ACHN (cell line): ENCODE measurements around the gene SUSD2.

Experiments used
- DNase-seq: peaks from one replicate; pipeline ENCODE4 v3.0.0-alpha.2; 2015
- in situ Hi-C: cut with HindIII; loops from 2 replicates; pipeline ENCODE4 v1.10.0; 2017; ENCODE audit warnings: low sequenced_read_pairs, low pct_ligation_motif_present, low pct_unique_long_range_greater_than_20kb

The SUSD2 gene

DNA sequence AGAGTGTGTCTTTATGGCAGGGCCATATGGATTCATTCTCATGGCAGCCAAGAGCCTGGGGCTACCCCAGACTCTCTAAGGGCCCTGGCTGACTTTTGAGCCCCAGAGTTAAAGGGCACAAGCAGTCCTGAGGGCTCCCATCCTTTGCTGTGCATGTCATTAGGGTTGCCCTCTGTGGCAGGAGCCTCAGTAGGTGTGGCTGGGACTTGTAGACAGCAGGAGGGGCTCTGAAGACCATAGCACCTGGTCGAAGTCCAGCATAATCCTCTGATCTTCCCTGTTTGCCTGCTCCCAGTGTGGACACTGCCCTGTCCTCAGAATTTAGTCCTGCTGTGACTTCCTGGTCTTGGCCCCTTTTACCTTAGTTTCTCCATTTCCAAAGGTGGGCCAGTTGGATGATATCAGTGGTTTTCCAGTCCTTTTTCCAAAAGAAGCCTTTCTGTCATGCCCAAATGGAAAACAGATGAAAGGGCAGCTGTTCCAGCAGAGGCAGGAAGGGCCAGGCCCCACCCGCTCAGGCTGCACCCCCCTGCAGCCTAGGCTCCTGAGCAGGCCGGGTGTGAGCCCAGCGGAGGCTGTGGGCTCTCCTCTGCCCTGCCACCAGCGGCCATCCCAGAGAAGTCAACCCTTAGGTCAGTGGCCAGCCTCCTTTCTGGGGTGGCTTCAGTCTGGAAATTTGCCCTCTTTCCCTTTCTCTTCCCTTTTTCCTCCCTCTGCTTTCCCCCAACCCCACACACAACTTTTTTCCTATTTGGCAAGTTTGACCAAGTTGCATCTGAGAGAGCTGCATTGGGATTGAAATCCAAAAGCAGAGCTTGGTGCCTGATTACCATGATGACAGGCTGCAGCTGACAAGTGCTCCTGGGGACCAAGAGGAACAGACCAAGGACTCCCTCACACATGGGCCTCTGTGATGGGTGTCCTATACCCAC lies 32.8 kb upstream of the SUSD2 start:
- in situ Hi-C loops: no loop called here
- no peak for DNase-seq

DNA sequence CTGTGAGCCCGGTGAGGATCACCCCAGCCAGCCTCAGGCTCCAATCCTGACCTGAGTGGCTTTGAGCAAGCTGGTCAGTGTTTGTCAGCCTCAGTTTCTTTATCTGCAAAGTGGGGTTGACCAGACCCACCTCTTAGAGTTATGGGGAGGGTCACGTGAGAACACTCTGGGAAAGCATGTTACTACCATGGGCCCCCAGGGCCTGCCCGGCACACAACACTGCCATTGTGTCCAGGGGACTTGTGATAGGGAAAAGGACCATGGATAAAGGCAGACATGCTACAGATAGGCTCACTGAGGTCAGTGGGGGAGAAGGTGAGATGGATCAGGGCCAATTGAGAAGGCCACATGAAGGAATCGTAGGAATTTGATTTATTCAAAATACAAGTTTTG lies 32.1 kb upstream of the SUSD2 start:
- in situ Hi-C loops: no loop called here

DNA sequence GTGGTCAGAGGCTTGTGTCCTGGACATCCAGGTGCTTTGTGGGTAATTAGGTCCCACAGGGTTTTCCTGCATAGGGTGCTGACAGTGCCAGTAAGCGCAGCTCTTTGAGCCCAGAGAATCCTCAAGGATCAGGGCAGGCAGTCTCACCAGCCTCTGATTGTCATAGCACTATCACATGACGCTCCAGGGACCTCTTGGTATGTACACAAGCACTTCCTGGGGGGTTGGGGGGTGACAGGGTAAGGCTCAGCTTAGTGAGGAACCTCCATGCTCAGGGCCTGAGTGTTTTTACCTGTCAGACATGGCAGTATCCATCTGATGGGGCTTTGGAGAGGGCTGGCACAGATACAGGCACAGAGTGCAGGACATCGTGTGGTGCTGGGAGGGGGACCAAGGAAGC lies 27.9 kb upstream of the SUSD2 start:
- DNase-seq: no peak
- in situ Hi-C loops: no loop called here

More for the DNA sequence above, 32.1 kb upstream of the SUSD2 start:
- DNase-seq: no peak

DNA sequence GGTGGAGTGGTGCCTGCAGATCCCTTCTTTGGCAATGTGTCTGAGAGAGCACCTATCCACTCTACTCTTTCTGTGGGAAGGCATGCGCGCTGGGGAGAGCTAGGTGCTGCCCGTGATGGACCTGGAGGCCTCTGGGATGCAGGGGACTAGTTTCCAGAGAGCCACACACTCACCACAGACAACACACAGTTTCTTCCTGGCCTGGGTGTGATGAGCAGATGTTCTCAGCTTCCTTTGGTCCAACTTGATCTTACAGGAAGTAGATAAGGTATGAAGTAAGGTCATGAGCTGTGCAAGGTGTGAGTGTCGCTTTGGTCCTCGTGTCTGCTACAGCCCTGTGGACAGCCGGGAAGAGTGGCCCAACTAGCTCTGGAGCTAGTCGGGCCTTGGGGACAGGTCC lies 27.3 kb upstream of the SUSD2 start:
- in situ Hi-C loops: no loop called here

DNA sequence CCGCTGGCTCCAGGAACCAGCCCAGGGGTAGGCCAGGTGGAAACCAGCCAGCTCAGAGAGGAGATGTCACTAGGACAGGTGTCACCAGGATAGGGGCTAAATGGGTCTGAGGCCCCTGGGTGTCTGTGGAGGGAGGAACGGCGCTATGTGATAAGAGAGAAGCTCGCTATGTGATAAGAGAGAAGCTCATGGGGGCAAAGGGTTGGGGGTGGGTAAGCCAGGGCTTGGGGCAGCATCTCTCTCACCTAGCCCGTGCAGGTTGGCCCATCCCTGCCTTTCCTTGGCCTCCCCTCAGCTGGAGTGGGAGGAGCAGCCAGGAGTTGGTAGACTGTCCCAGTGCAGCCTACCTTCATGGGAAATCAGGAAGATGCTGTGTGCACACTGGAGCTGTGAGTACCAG lies 26.5 kb upstream of the SUSD2 start:
- no peak for DNase-seq
- in situ Hi-C loops: no loop called here

More for the DNA sequence above, 27.3 kb upstream of the SUSD2 start:
- no peak for DNase-seq

DNA sequence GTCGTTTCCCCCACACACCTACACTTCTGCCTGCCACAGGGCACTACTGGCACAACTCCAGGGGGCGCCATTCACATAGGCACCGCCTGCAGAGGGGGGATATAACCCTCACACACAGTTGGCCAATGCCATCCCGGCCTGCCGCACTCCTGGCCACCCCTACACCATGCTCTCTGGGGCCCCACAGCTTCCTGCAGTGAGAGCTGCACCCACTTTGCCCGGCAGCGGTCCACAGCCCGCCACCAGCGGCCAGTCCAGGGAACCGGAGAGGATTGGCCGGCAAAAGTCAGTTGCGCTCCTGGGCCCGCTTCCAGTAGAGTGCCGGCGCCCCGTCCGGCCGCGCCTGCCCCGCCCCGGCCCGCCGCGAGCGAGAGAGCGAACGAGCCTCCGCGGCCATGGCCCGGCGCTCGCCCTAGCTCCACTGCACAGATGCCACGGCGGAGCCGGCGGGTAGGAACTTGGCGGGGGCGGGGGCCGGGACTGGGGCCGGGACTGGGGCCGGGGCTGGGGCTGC lies 25.6 kb upstream of the SUSD2 start:
- peak; percentile 58 for DNase-seq
- in situ Hi-C loops: no loop called here

DNA sequence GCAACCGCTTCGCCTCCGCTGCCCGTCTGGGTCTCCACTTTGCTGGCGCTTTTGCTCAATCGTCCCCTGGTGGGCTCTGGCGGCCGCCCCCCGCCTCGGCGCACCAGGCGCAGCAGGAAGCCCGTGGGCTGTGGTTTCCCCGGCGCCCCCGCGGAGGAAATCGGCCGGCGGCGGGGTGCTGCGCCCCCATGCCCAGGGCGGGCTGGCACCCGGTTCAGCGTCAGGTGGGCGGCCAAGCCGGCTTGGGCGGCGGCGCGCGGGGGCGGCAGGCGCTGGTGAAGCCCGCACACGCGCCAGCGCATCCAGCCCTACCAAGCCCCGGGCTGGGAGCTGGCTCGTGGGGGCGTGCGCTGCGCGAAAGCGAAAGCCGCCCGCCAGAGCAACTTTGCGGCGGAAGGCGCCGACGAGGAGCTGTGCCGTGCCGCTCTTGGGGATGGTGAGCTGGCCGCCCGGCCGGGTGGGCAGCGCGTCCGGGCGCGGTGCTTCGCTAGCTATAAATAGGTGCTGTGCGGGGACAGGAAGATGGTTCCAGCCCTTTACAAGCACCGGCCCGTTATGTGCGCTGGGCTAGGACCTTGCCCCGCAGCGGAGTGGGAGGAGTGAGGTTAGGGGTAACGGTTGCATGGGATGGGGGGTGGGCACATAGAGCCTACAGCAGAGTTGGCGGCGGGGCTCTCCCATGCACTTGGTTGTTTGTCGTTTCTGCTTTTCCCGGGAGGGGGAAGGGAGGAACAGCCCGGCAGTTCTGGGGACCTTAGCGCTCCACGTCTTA lies 25.0 kb upstream of the SUSD2 start:
- in situ Hi-C loops: no loop called here
- peak; percentile 42 for DNase-seq

DNA sequence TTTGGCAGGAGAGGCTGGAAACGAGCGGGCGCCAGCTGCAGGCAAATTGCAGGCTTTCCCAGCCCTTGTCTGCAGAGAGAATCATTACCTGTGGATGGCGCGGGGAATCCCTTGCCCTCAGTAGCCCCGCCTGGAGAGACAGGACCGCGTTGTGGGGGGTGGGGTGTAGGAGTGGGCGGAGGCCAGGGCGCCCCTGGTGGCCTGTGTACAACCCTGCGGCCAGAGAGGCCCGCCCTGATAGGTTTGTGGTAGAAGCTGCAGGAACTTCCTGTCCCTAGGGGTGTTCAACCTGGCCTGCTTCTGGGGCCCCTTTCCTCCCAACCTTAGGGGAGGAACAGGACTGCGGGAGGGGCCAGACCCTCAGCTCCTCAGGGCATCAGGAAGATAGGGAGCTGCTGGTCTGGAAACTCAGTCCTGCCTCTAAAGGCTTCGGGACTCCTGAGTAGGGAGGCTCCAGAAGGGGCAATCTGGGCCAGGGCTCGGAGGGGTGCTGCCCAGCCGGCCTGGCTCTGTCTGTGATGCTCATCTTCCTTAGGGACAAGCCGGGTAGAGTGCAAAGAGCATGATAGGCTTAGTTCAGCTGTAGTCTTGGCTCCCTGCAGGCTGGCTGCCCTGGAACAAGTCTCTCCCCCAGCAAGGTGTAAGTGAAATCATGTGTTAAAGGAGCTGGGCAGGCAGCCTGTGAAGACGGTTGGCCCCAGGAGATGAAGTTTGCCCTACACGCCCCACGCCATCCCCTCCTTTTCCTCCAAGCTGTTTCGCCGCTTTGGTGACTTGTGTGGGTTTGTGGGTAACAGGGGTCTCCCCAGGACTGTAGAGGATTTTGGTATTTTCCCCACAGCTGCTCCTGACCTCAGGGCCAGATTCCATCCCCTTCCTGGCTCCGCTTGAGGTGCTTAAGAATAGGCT lies 24.1 kb upstream of the SUSD2 start:
- in situ Hi-C loops: no loop called here
- DNase-seq: peak; percentile 85

DNA sequence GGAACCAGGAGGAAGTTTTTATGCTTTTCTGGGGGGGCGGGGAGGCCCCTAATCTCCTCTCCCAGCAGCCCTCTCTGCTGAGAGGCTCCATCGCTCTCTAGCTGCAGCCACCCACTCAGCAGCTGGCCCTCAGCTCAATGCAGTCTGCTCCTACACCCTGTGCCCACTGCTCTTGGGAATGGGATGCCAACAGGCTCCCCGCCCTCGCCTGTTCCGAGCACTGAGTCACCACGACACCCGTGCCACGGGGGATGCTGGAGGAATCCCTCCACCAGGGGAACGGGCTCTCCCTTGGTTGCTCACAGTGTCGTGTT lies 23.5 kb upstream of the SUSD2 start:
- no peak for DNase-seq
- in situ Hi-C loops: no loop called here

DNA sequence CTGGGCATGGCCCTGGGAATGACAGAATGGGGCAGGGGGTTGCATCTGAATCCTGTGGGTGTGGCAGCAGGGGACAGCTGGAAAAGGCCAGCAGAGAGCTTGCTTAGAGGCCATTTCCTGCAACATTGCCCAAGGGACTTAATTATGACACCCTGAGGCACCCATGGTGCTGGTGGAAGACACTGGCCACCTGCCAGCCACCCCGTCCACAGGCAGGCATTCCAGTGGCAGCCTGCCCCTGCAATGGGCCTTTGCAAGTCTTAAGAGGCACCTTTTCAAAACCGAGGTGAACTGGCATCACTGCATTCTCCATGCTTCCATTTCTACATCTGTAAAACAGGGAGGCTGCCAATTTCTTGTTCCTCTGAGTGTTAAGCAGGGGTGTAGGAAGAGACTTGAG lies 21.6 kb upstream of the SUSD2 start:
- in situ Hi-C loops: no loop called here
- DNase-seq: no peak

DNA sequence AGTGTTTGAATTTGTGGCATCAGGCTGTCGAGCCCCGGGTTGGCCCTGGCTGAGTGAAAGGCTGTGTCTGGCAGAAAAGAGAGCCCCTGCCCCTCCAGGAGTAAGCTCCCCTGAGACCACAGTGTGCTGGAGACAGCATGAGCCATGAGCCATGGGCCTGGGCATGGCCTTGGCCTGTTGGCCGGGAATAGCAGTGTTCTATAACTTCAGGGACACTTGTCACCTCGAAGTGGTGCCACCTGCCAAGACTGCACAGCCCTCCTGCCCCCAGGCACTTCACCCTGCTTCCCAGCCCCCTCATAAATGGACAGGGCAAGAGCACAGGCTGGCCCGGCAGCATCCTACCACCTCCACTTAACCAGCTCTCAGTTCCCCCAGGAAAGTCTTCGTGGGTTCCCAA lies 20.7 kb upstream of the SUSD2 start:
- in situ Hi-C loops: no loop called here
- no peak for DNase-seq

DNA sequence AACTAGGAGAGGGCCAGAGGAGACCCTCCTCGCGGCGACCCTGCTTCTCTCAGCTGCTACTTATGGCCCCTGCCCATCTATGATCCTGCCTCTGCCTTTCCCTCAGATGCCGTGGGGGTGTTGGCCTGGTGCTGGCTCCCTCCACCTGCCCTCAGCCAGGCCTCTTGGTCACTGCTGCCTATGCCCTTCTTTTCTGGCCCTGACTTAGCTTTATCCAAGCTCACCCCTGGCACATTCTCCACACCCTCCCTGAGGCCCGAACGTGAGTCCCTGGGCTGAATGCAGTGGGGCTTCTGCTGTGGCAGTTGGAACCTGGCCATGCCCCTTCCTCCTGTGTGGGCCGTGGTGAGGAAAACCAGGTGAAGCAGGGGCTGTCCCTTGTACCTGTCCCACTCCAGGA lies 19.8 kb upstream of the SUSD2 start:
- DNase-seq: no peak
- in situ Hi-C loops: no loop called here

DNA sequence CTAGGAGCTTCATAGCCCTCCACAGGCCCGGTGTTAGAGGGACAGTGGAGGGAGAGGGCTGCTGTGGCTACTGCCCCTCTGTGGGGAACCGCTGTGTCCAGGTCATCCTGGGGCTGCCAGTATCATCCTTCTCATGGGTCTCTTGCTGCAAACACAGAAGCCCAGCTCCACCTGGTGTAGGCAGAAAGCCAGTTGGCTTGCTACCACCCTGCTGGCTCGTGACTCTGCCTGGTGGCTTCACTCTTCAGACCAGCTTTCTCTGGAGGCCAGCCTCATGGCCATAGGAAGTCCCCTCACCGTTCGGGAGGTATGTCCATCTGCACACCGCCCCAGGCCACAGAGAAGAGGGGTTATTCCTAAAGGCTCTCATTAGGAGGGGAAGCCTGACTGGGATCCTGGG lies 19.4 kb upstream of the SUSD2 start:
- in situ Hi-C loops: no loop called here

DNA sequence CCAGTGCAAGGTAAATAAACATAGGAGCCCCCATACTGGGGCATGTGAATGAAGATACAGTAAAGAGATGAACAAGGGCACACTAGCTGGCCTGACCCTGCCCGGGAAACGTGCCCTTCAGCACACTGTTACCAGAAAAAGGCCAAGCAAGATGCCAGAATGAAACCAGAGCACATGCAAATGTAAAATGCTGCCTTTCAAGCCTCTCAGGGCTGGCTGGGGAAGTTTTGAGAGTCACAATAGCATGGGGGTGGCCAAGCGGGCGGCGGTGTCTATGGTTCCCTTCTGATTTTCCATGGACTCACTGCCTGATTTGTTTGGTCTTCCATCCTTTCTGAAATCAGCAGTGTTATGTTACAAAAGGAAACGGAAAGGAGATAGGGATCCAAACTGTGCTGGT lies 18.9 kb upstream of the SUSD2 start:
- in situ Hi-C loops: no loop called here
- DNase-seq: no peak

More for the DNA sequence above, 19.4 kb upstream of the SUSD2 start:
- no peak for DNase-seq

DNA sequence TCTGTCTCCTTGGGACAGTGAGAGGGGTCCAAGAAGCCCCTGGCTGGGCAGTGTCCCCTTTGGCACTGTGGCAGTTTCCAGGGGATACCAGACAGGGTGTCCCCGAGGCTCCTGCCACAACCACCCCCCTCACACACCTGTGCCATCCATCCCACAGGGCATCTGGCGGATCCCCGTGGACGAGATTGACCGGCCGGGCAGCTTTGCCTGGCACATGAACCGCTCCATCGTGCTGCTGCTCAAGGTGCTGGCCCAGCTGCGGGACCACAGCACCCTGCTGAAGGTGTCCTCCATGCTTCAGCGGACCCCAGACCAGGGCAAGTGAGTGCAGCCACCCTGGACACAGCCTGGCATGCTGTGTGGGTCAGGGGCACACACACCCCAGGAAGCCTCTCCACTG lies 17.0 kb upstream of the SUSD2 start:
- in situ Hi-C loops: no loop called here
- DNase-seq: no peak

DNA sequence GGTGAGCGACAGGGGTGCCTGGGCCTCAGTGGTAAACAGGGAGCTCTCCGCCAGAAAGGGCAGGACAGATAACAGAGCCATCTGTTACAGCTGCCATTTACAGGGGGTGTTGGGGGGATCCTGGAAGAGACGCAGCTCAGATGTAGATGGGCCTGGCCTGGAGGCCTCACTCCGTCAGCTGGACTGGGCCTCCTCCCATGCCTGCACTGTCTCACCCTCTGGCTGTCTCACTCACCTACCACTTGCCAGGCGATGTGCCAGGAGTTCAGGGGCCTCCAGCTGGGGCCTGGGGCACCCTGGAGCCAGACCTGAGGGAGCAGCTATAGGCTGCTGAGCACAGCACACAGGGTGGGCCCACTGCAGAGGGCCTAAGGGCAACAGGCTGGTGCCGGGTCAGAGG lies 16.3 kb upstream of the SUSD2 start:
- DNase-seq: no peak

DNA sequence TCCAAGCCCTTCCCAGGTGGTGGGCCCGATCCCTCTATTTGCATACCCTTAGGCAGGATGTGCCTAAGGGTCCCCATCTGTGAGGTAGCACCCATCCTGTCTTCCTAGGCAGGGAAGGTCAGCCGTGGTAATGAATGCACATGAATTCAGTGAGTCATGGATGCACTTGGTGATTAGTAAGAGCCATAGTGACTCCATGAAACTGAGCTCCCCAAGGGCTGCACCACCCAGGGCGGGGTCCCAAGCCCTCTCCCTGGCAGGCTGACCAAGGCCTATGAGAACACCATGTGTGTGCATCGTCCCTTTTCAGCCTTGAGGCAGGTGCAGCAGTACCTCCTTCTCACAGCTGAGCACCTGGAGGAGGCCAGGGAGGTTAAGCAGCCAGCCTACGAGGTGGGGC lies 15.6 kb upstream of the SUSD2 start:
- no peak for DNase-seq
- in situ Hi-C loops: no loop called here

More for the DNA sequence above, 16.3 kb upstream of the SUSD2 start:
- in situ Hi-C loops: no loop called here

DNA sequence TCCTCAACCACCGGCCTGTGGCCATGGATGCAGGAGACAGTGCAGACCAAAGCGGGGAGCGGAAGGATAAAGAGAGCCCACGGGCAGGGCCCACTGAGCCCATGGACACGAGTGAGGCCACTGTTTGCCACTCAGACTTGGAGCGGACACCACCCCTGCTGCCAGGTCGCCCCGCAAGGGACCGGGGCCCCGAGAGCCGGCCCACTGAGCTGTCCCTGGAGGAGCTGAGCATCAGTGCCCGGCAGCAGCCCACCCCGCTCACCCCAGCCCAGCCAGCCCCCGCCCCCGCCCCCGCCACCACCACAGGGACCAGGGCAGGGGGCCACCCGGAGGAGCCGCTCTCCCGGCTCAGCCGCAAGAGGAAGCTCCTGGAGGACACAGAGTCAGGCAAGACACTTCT lies 14.5 kb upstream of the SUSD2 start:
- in situ Hi-C loops: no loop called here
- no peak for DNase-seq
